Measurements from ENCODE around the gene TDRD10.

TDRD10 gene

DNA sequence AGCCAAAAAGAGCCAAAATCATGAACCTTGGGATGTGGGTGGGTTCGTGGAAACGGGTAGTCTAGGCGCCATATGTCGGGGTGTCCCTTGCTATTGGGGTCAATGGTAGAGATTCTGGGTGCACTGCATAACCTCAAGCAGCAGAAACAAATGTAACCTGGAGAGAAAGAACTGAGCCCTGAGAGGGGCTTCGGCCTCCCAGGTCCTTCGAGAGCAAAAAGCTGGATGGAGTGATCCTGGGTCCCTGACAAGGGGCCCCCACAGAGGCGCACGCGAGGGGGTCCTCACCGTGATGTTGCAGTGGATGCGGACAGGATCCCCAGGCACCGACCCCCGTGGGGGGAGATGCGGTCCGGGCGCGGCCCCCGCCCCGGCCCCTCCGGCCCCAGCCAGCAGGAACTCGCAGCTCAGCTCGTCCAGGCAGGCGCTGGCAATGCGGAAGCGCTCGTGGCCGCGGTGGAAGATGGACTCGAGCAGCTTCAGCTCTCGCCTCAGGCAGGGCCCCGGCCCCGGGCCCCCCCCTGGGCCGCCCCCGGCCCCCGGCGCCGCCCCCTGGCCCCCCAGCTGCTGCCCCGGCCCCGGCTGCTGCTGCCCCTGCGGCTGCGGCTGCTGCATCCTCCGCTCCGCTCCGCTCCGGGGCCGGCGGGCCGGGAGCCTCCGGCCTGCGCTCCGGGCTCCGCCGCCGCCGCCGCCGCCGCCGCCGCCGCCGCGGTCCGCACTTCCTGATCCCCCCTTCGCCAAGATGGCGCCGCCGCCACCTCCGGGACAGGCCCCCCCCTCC, 56.1 kb downstream of the TDRD10 start, which contains the start of gene UBE2Q1:
TSS of gene UBE2Q1 (minus strand) at position 724 of the 781 bp plus-strand sequence. CDS start at position 615, 109 bp downstream.
- Histone ChIP-seq H3K4me2 (ENCODE audit: low read length) (peak within 1 kb of the TSS; percentile 94), H3K36me3 (replicated peaks; ENCODE audit: low read depth, low read length) (peaks cover 34% of the 10 kb centered on the region), H3K79me2 (ENCODE audit: low read length) (peaks cover 41% of the 10 kb centered on the region), H2AFZ (ENCODE audit: low read depth, low read length) (peak within 1 kb of the TSS; percentile 16), H3K27me3 (ENCODE audit: low read depth, low read length) (no peaks in the 10 kb centered on the region), H3K4me3 (ENCODE audit: low read length) (peak within 1 kb of the TSS; percentile 87), H3K4me1 (ENCODE audit: low read length) (peaks cover 18% of the 10 kb centered on the region), H3K27ac (ENCODE audit: low read length) (peak within 1 kb of the TSS; percentile 65), H3K9me3 (ENCODE audit: insufficient read depth, low read length) (no peaks in the 10 kb centered on the region), H4K20me1 (ENCODE audit: insufficient read depth, low read length) (peaks cover 17% of the 10 kb centered on the region), H3K9ac (ENCODE audit: low read length) (peak within 1 kb of the TSS; percentile 98)
- TF ChIP-seq, protein P1, sequence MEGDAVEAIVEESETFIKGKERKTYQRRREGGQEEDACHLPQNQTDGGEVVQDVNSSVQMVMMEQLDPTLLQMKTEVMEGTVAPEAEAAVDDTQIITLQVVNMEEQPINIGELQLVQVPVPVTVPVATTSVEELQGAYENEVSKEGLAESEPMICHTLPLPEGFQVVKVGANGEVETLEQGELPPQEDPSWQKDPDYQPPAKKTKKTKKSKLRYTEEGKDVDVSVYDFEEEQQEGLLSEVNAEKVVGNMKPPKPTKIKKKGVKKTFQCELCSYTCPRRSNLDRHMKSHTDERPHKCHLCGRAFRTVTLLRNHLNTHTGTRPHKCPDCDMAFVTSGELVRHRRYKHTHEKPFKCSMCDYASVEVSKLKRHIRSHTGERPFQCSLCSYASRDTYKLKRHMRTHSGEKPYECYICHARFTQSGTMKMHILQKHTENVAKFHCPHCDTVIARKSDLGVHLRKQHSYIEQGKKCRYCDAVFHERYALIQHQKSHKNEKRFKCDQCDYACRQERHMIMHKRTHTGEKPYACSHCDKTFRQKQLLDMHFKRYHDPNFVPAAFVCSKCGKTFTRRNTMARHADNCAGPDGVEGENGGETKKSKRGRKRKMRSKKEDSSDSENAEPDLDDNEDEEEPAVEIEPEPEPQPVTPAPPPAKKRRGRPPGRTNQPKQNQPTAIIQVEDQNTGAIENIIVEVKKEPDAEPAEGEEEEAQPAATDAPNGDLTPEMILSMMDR (IDR thresholded peaks at IDR 0.05; ENCODE audit: low read depth, low read length) = no peak
- TF ChIP-seq EZH2phosphoT487 (IDR thresholded peaks at IDR 0.05; ENCODE audit: low read depth) = no peak

DNA sequence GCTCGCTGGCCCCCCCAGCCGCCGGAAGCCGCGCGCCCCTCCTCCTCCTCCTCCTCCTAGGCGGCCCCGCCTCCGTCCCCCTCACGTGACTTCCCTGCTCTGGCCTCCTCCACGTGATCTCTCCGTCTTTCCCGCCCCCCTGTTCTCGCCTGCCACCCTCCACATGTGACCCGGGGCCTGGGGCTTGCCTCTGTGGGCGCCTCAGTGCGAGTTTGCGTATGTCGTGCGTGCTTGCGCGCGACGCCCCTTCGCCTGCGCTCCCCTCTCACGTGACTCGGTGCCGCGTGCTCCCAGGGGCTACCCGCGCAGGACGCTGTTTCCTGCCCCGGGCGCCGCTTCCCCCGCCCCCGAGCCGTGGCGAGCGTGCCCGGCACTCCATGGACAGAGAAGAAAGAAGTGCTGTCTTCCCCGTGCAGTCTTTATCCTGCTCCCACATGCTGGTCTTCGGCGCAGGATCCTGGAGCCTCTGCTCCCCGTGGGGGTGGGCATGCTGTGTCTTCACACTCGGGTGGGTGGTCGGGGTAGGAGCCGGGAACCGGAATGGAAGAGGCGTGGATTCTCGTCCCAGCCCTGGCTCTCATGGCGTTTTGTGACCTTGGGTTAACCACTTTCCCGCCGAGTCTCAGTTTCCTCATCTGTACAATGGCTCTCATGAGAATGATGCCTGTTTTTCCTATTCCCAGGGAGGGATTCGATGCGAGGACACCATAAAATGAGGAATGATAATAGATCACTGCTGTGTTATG, 56.9 kb downstream of the TDRD10 start:
- H4K20me1 ChIP-seq (ENCODE audit: insufficient read depth, low read length) = peaks cover 17% of the 10 kb centered on the region
- peaks cover 27% of the 10 kb centered on the region for H3K36me3 ChIP-seq (replicated peaks; ENCODE audit: low read depth, low read length)
- peaks cover 18% of the 10 kb centered on the region for H3K4me1 ChIP-seq (ENCODE audit: low read length)
- peak overlapping the region; percentile 16 for H2AFZ ChIP-seq (ENCODE audit: low read depth, low read length)
- peak overlapping the region; percentile 65 for H3K27ac ChIP-seq (ENCODE audit: low read length)
- no peaks in the 10 kb centered on the region for H3K9me3 ChIP-seq (ENCODE audit: insufficient read depth, low read length)
- peak overlapping the region; percentile 87 for H3K4me3 ChIP-seq (ENCODE audit: low read length)
- peak overlapping the region; percentile 87 for H3K9ac ChIP-seq (ENCODE audit: low read length)
- peak overlapping the region; percentile 86 for H3K4me2 ChIP-seq (ENCODE audit: low read length)
- peaks cover 41% of the 10 kb centered on the region for H3K79me2 ChIP-seq (ENCODE audit: low read length)
- H3K27me3 ChIP-seq (ENCODE audit: low read depth, low read length) = no peaks in the 10 kb centered on the region
- TF ChIP-seq, protein P1 (IDR thresholded peaks at IDR 0.05; ENCODE audit: low read depth, low read length) = no peak
- TF ChIP-seq EZH2phosphoT487 (IDR thresholded peaks at IDR 0.05; ENCODE audit: low read depth) = no peak

DNA sequence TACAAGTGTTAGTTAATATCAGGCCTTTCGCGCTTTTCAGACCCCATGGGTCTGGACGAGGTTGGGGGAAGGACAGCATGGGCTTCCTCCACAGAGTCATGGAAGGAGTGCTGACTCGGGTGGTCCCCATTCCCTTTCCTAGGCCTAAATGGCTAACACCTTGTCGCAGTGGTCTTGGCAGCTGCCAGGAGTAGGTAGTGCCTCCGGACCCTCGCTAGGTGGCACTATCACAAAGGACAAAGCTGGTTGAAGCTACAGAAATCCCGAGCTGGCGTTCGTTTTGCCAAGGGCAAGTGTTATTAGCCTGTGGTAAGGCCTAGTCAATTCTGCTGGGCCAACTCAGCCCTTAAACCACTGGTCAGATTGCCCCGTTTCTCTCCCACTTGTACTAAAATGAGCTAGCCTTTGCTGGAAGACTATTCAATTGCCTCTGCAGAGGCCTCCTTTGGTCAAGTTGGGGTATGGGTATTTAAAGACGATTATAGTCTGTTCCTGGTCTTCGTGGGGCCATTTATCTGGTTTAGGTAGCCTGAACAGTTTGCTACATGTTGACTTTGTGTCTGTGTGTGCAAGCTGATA, 57.5 kb downstream of the TDRD10 start:
- Histone ChIP-seq H3K36me3 (replicated peaks; ENCODE audit: low read depth, low read length) (peaks cover 20% of the 10 kb centered on the region), H3K9me3 (ENCODE audit: insufficient read depth, low read length) (no peaks in the 10 kb centered on the region), H3K4me2 (ENCODE audit: low read length) (peak overlapping the region; percentile 86), H2AFZ (ENCODE audit: low read depth, low read length) (peak overlapping the region; percentile 17; the same call in 1 of the 2 replicates), H4K20me1 (ENCODE audit: insufficient read depth, low read length) (peaks cover 17% of the 10 kb centered on the region), H3K4me1 (ENCODE audit: low read length) (peaks cover 18% of the 10 kb centered on the region), H3K79me2 (ENCODE audit: low read length) (peaks cover 41% of the 10 kb centered on the region), H3K27ac (ENCODE audit: low read length) (peak overlapping the region; percentile 65), H3K9ac (ENCODE audit: low read length) (peak overlapping the region; percentile 87), H3K4me3 (ENCODE audit: low read length) (peak overlapping the region; percentile 87), H3K27me3 (ENCODE audit: low read depth, low read length) (no peaks in the 10 kb centered on the region)
- TF ChIP-seq, protein P1 (IDR thresholded peaks at IDR 0.05; ENCODE audit: low read depth, low read length) = peak; percentile 97
- no peak for TF ChIP-seq EZH2phosphoT487 (IDR thresholded peaks at IDR 0.05; ENCODE audit: low read depth)

DNA sequence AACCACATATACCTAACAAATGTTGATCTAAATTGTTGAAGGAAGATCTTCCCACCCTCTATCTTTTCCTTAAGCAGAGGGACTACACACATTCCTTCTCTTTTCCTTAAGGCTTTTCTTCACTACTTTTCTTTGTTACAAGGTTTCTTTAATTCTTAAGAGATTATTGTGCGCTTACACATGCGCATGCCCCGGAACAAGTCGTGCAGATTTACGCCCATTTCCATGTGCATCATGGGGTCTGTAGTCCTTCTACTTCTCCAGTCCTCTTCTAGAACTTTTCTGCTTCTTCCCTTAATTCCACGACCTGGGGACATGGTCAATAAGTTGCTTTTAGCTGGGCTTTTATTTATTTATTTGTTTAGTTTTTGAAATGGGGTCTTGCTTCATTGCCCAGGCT, 63.9 kb downstream of the TDRD10 start:
- Histone ChIP-seq H3K27ac (ENCODE audit: low read length) (no peak overlapping the region), H3K27me3 (ENCODE audit: low read depth, low read length) (no peaks in the 10 kb centered on the region), H3K4me2 (ENCODE audit: low read length) (no peak overlapping the region), H4K20me1 (ENCODE audit: insufficient read depth, low read length) (no peaks in the 10 kb centered on the region), H2AFZ (ENCODE audit: low read depth, low read length) (no peak overlapping the region), H3K9me3 (ENCODE audit: insufficient read depth, low read length) (no peaks in the 10 kb centered on the region), H3K4me3 (ENCODE audit: low read length) (no peak overlapping the region), H3K36me3 (replicated peaks; ENCODE audit: low read depth, low read length) (no peaks in the 10 kb centered on the region), H3K79me2 (ENCODE audit: low read length) (no peaks in the 10 kb centered on the region), H3K9ac (ENCODE audit: low read length) (no peak overlapping the region), H3K4me1 (ENCODE audit: low read length) (no peaks in the 10 kb centered on the region)
- no peak for TF ChIP-seq EZH2phosphoT487 (IDR thresholded peaks at IDR 0.05; ENCODE audit: low read depth)
- TF ChIP-seq, protein P1 (IDR thresholded peaks at IDR 0.05; ENCODE audit: low read depth, low read length) = no peak
